Measurements from ENCODE around the gene UXS1. TPM values are rescaled to one million over a fixed set of nuclear protein-coding genes. Genes with fewer than 3 reads are reported as not detected.

UXS1 gene
- total RNA-seq, 1 donor from 2014 or later = 49.2 TPM

DNA sequence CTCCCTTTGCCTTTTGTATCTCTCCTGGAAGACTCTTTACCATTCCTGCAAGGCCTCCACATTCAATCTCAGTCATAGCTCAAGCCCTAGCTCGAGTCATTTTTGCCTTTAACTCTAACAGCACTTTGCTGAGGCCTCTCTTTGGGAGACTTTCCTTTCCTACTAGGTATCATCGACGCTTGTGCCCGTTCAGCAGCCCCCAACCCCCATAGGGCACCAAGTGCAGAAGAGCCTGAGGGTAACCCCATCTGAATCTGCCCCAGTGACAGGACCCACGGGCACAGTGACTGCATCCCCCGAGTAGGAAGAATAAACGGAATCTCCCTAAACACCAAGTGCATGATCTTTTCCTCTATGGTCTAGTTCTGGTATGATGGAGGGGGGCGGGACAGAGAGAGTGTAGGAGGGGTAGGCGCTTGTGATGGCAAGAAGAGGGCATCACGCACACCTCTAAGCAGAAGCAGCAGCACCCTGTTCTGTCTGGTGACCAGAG, 66.3 kb downstream of the UXS1 start:
- no peak overlapping the region for H3K4me3 Mint-ChIP-seq (ENCODE audit: unreplicated experiment)
- H3K36me3 ChIP-seq (ENCODE audit: insufficient read depth, low read length) = no peaks in the 10 kb centered on the region
- TF ChIP-seq EZH2 (IDR thresholded peaks at IDR 0.05; ENCODE audit: insufficient read depth, low read length) = no peak
- TF ChIP-seq, protein P1, sequence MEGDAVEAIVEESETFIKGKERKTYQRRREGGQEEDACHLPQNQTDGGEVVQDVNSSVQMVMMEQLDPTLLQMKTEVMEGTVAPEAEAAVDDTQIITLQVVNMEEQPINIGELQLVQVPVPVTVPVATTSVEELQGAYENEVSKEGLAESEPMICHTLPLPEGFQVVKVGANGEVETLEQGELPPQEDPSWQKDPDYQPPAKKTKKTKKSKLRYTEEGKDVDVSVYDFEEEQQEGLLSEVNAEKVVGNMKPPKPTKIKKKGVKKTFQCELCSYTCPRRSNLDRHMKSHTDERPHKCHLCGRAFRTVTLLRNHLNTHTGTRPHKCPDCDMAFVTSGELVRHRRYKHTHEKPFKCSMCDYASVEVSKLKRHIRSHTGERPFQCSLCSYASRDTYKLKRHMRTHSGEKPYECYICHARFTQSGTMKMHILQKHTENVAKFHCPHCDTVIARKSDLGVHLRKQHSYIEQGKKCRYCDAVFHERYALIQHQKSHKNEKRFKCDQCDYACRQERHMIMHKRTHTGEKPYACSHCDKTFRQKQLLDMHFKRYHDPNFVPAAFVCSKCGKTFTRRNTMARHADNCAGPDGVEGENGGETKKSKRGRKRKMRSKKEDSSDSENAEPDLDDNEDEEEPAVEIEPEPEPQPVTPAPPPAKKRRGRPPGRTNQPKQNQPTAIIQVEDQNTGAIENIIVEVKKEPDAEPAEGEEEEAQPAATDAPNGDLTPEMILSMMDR (IDR thresholded peaks at IDR 0.05; ENCODE audit: insufficient read depth, low read depth, low read length) = no peak
- no peaks in the 10 kb centered on the region for H3K27me3 Mint-ChIP-seq (ENCODE audit: low read depth, unreplicated experiment)
- no peak for DNase-seq (ENCODE audit: low read depth)
- H3K9me3 ChIP-seq (ENCODE audit: insufficient read depth, low read depth, low read length) = no peaks in the 10 kb centered on the region
- no peaks in the 10 kb centered on the region for H3K9me3 Mint-ChIP-seq (ENCODE audit: unreplicated experiment)
- peaks cover 21% of the 10 kb centered on the region for H3K4me1 Mint-ChIP-seq (ENCODE audit: low read depth, unreplicated experiment)
- no peak for FAIRE-seq
- H3K79me2 ChIP-seq (ENCODE audit: insufficient read depth, low read length) = no peaks in the 10 kb centered on the region
- no peak overlapping the region for H2AFZ ChIP-seq (ENCODE audit: low read depth, low read length)
- peaks cover 7% of the 10 kb centered on the region for H4K20me1 ChIP-seq (ENCODE audit: insufficient read depth, low read length)
- no peak overlapping the region for H3K27ac ChIP-seq (ENCODE audit: low read depth, low read length)
- no peak overlapping the region for H3K4me2 ChIP-seq (ENCODE audit: low read length)
- H3K4me3 ChIP-seq (ENCODE audit: insufficient read depth, low read depth, low read length) = no peak overlapping the region
- H3K4me1 ChIP-seq (ENCODE audit: insufficient read depth, low read length) = no peaks in the 10 kb centered on the region
- H3K27ac Mint-ChIP-seq (ENCODE audit: unreplicated experiment) = no peak overlapping the region
- peaks cover 17% of the 10 kb centered on the region for H3K36me3 Mint-ChIP-seq (ENCODE audit: low read depth, unreplicated experiment)
- H3K9ac ChIP-seq (ENCODE audit: low read length) = no peak overlapping the region
- H3K27me3 ChIP-seq (ENCODE audit: insufficient read depth, low read length) = no peaks in the 10 kb centered on the region

DNA sequence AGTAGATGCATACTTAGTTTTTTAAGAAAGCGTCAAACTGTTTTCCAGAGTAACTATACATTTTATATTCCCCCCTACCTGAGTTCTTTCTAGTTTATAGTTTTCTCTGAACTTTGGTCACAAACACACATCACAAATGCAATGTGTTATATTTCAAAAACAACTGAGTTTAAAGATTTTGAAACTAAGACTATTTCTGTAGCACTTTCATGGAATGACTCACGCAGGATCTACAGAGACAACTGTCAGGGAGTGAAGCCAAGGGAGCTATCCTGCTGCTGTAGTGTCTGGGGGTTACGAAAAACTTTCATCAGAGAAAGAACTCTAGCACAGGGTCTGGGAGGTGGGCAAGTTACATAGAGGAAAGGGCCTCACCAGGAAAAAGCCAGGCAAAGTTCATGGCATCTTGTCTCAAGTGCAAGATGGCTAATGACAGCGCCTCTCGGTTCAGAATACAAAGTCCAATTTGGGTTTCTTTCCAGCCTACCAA, 66.8 kb downstream of the UXS1 start:
- no peaks in the 10 kb centered on the region for H3K9me3 ChIP-seq (ENCODE audit: insufficient read depth, low read depth, low read length)
- Mint-ChIP-seq H3K36me3 (ENCODE audit: low read depth, unreplicated experiment) (peaks cover 17% of the 10 kb centered on the region), H3K4me1 (ENCODE audit: low read depth, unreplicated experiment) (peaks cover 21% of the 10 kb centered on the region), H3K4me3 (ENCODE audit: unreplicated experiment) (no peak overlapping the region), H3K27me3 (ENCODE audit: low read depth, unreplicated experiment) (no peaks in the 10 kb centered on the region), H3K27ac (ENCODE audit: unreplicated experiment) (no peak overlapping the region), H3K9me3 (ENCODE audit: unreplicated experiment) (no peaks in the 10 kb centered on the region)
- no peak overlapping the region for H3K4me3 ChIP-seq (ENCODE audit: insufficient read depth, low read depth, low read length)
- TF ChIP-seq, protein P1 (IDR thresholded peaks at IDR 0.05; ENCODE audit: insufficient read depth, low read depth, low read length) = no peak
- no peak for TF ChIP-seq EZH2 (IDR thresholded peaks at IDR 0.05; ENCODE audit: insufficient read depth, low read length)
- no peak overlapping the region for H3K4me2 ChIP-seq (ENCODE audit: low read length)
- no peak for DNase-seq (ENCODE audit: low read depth)
- no peak overlapping the region for H2AFZ ChIP-seq (ENCODE audit: low read depth, low read length)
- no peak for FAIRE-seq
- H3K27ac ChIP-seq (ENCODE audit: low read depth, low read length) = no peak overlapping the region
- H3K9ac ChIP-seq (ENCODE audit: low read length) = no peak overlapping the region
- H3K79me2 ChIP-seq (ENCODE audit: insufficient read depth, low read length) = no peaks in the 10 kb centered on the region
- H3K4me1 ChIP-seq (ENCODE audit: insufficient read depth, low read length) = no peaks in the 10 kb centered on the region
- H3K36me3 ChIP-seq (ENCODE audit: insufficient read depth, low read length) = no peaks in the 10 kb centered on the region
- no peaks in the 10 kb centered on the region for H3K27me3 ChIP-seq (ENCODE audit: insufficient read depth, low read length)
- H4K20me1 ChIP-seq (ENCODE audit: insufficient read depth, low read length) = peaks cover 7% of the 10 kb centered on the region

DNA sequence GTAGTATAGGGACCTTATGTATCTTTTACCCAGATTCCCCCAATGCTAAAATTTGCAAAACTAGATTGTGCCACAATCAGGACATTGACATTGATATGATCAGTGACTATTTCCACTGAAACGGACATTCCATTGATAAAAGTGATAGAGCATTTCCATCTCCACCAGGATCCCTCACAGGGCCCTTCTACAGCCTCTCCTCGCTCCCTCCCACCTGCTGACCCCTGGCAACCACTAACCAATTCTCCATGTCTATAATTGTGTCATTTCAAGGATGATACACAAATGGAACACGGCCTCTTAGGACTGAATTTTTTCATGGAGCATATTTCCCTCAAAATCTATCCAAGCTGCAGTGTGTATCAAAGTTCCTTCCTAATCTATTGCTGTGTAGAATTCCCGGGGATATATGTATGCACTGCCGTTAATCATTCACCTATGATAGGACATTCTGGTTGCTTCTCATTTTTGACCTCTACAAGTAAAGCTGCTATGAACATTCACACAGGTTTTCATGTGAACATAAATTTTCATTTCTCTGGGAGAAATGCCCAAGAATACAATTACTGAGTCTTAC, 67.3 kb downstream of the UXS1 start:
- Histone ChIP-seq H2AFZ (ENCODE audit: low read depth, low read length) (no peak overlapping the region), H4K20me1 (ENCODE audit: insufficient read depth, low read length) (peaks cover 7% of the 10 kb centered on the region), H3K36me3 (ENCODE audit: insufficient read depth, low read length) (no peaks in the 10 kb centered on the region), H3K9ac (ENCODE audit: low read length) (no peak overlapping the region), H3K27ac (ENCODE audit: low read depth, low read length) (no peak overlapping the region), H3K9me3 (ENCODE audit: insufficient read depth, low read depth, low read length) (no peaks in the 10 kb centered on the region), H3K4me3 (ENCODE audit: insufficient read depth, low read depth, low read length) (no peak overlapping the region), H3K79me2 (ENCODE audit: insufficient read depth, low read length) (no peaks in the 10 kb centered on the region), H3K27me3 (ENCODE audit: insufficient read depth, low read length) (no peaks in the 10 kb centered on the region), H3K4me2 (ENCODE audit: low read length) (no peak overlapping the region), H3K4me1 (ENCODE audit: insufficient read depth, low read length) (no peaks in the 10 kb centered on the region)
- H3K9me3 Mint-ChIP-seq (ENCODE audit: unreplicated experiment) = no peaks in the 10 kb centered on the region
- DNase-seq (ENCODE audit: low read depth) (no peak), FAIRE-seq (no peak)
- TF ChIP-seq EZH2 (IDR thresholded peaks at IDR 0.05; ENCODE audit: insufficient read depth, low read length) = no peak
- TF ChIP-seq, protein P1 (IDR thresholded peaks at IDR 0.05; ENCODE audit: insufficient read depth, low read depth, low read length) = no peak
- H3K27ac Mint-ChIP-seq (ENCODE audit: unreplicated experiment) = no peak overlapping the region
- no peak overlapping the region for H3K4me3 Mint-ChIP-seq (ENCODE audit: unreplicated experiment)
- H3K4me1 Mint-ChIP-seq (ENCODE audit: low read depth, unreplicated experiment) = peaks cover 21% of the 10 kb centered on the region
- no peaks in the 10 kb centered on the region for H3K27me3 Mint-ChIP-seq (ENCODE audit: low read depth, unreplicated experiment)
- H3K36me3 Mint-ChIP-seq (ENCODE audit: low read depth, unreplicated experiment) = peaks cover 17% of the 10 kb centered on the region
